AG10803 (cell line): ENCODE data around the gene SENP6.
"Not testable (repeated sequence)": the region's sequence is repeated elsewhere in the genome, so short reads cannot be mapped to it uniquely, and the experiment has no call there.

Source experiments
- DNase-seq: peaks from one replicate; pipeline ENCODE4 v3.0.0; 2010; ENCODE audit warnings: low read depth
- H3K4me3 ChIP-seq: 2 replicates; pipeline ENCODE4 v1.5.1; 2011; ENCODE audit warnings: mild to moderate bottlenecking, low read length, control low read depth
- TF ChIP-seq, protein P1 (sequence below): conservative IDR thresholded peaks from 2 replicates; pipeline ENCODE4 v1.5.1; 2011; ENCODE audit warnings: mild to moderate bottlenecking, low read length, control low read depth, inconsistent platforms

SENP6 gene

GRCh38 chr6:75657327-75657726, 55.6 kb downstream of the SENP6 start:
- no peak overlapping the region for H3K4me3 ChIP-seq
- TF ChIP-seq, protein P1, sequence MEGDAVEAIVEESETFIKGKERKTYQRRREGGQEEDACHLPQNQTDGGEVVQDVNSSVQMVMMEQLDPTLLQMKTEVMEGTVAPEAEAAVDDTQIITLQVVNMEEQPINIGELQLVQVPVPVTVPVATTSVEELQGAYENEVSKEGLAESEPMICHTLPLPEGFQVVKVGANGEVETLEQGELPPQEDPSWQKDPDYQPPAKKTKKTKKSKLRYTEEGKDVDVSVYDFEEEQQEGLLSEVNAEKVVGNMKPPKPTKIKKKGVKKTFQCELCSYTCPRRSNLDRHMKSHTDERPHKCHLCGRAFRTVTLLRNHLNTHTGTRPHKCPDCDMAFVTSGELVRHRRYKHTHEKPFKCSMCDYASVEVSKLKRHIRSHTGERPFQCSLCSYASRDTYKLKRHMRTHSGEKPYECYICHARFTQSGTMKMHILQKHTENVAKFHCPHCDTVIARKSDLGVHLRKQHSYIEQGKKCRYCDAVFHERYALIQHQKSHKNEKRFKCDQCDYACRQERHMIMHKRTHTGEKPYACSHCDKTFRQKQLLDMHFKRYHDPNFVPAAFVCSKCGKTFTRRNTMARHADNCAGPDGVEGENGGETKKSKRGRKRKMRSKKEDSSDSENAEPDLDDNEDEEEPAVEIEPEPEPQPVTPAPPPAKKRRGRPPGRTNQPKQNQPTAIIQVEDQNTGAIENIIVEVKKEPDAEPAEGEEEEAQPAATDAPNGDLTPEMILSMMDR = no peak
- DNase-seq = no peak

GRCh38 chr6:75666592-75666991, 64.9 kb downstream of the SENP6 start:
- H3K4me3 ChIP-seq = no peak overlapping the region
- TF ChIP-seq, protein P1 = no peak
- no peak for DNase-seq

- DNase-seq = no peak
- H3K4me3 ChIP-seq = no peak overlapping the region
- TF ChIP-seq, protein P1 = no peak
Observed at GRCh38 chr6:75673884-75674283, 72.2 kb downstream of the SENP6 start.

- H3K4me3 ChIP-seq = no peak overlapping the region
- no peak for DNase-seq
- TF ChIP-seq, protein P1 = no peak
Observed at GRCh38 chr6:75676377-75676776, 74.7 kb downstream of the SENP6 start.

DNA sequence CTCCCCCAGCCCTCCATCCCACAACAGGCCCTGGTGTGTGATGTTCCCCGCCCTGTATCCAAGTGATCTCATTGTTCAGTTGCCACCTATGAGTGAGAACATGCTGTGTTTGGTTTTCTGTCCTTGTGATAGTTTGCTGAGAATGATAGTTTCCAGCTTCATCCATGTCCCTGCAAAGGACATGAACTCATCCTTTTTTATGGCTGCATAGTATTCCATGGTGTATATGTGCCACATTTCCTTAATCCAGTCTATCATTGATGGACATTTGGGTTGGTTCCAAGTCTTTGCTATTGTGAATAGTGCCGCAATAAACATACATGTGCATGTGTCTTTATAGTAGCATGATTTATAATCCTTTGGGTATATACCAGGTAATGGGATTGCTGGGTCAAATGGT, 80.9 kb downstream of the SENP6 start:
- H3K4me3 ChIP-seq = not testable (repeated sequence)

GRCh38 chr6:75683005-75683404, 81.3 kb downstream of the SENP6 start:
- DNase-seq, H3K4me3 ChIP-seq: not testable (repeated sequence)

More for the DNA sequence above, 80.9 kb downstream of the SENP6 start:
- not testable (repeated sequence) for DNase-seq

GRCh38 chr6:75687535-75687934, 85.9 kb downstream of the SENP6 start:
- not testable (repeated sequence) for DNase-seq, H3K4me3 ChIP-seq

DNA sequence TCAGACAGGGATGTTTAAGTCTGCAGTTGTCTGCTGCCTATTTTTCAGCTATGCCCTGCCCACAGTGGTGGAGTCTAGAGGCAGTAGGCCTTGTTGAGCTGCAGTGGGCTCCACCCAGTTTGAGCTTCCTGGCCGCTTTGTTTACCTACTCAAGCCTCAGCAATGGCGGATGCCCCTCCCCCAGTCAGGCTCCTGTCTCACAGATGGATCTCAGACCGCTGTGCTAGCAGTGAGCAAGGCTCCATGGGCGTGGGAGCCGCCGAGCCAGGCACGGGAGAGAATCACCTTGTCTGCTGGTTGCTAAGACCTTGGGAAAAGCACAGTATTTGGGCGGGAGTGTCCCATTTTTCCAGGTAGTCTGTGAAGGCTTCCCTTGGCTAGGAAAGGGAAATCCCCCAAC, 86.3 kb downstream of the SENP6 start:
- not testable (repeated sequence) for H3K4me3 ChIP-seq, DNase-seq

DNA sequence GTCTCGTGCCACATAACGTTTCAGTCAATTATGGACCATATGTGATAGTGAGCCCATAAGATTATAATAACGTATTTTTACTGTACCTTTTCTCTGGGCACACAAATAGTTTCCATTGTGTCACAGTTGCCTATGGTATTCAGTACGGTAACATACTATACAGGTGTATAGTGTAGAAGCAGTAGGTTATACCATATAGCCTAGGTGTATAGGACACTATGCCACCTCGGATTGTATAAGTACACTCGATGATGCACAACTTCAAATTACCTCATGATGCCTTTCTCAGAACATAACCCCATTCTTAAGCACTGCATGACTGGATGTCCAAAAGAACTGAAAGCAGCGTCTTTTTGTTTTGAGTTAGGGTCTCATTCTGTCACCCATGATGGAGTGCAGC, 87.9 kb downstream of the SENP6 start:
- H3K4me3 ChIP-seq = no peak overlapping the region
- TF ChIP-seq, protein P1 = no peak
- DNase-seq = no peak
